Left renal cortex interstitium (tissue), 4 donors: ENCODE results near the gene ZFHX3. TPM values are rescaled to one million over a fixed set of nuclear protein-coding genes. Genes with fewer than 3 reads are reported as not detected.

Source experiments
- DNase-seq, 4 donors: peaks; one replicate each; pipeline ENCODE4 v3.0.0-alpha.2; 2013; ENCODE audit warnings: low read depth in 4 of 4, low spot score in 2 of 4, missing footprints in 1 of 4
- polyA plus RNA-seq, 4 donors: library from polyadenylated mRNA; unstranded; fragments of 120-200 nt; gene quantifications; one replicate each; pipeline ENCODE4 v1.2.1, GENCODE V29; 2013; ENCODE audit not compliant: insufficient read length in 4 of 4

ZFHX3 gene
- polyA plus RNA-seq, 4 donors, result 15.6 to 25.4 (median 20.6) TPM

- no peak for DNase-seq
Observed at GRCh38 chr16:72889616-72890582, 158.0 kb downstream of the ZFHX3 start.

GRCh38 chr16:72887537-72887936 lies 160.4 kb downstream of the ZFHX3 start:
- no peak for DNase-seq

- DNase-seq, result no peak
Observed at GRCh38 chr16:72886346-72886974, 161.5 kb downstream of the ZFHX3 start.

- DNase-seq, result no peak
Observed at GRCh38 chr16:72884573-72884972, 163.4 kb downstream of the ZFHX3 start.

GRCh38 chr16:72884037-72884436 lies 163.9 kb downstream of the ZFHX3 start:
- DNase-seq, result no peak

GRCh38 chr16:72879846-72880245 lies 168.1 kb downstream of the ZFHX3 start:
- no peak for DNase-seq

GRCh38 chr16:72878301-72879269 lies 169.3 kb downstream of the ZFHX3 start:
- DNase-seq, result no peak

GRCh38 chr16:72877374-72878028 lies 170.4 kb downstream of the ZFHX3 start:
- no peak for DNase-seq

- DNase-seq, result no peak
Observed at GRCh38 chr16:72876981-72877373, 171.0 kb downstream of the ZFHX3 start.

GRCh38 chr16:72876221-72876620 lies 171.7 kb downstream of the ZFHX3 start:
- no peak for DNase-seq

GRCh38 chr16:72875291-72876031 lies 172.5 kb downstream of the ZFHX3 start:
- no peak for DNase-seq

GRCh38 chr16:72873853-72874252 lies 174.1 kb downstream of the ZFHX3 start:
- DNase-seq, result no peak

- DNase-seq, result no peak
Observed at GRCh38 chr16:72873044-72873443, 174.9 kb downstream of the ZFHX3 start.

GRCh38 chr16:72865835-72866234 lies 182.1 kb downstream of the ZFHX3 start:
- DNase-seq, result no peak

- DNase-seq, result no peak
Observed at GRCh38 chr16:72865258-72865657, 182.7 kb downstream of the ZFHX3 start.

GRCh38 chr16:72864130-72864833 lies 183.6 kb downstream of the ZFHX3 start:
- no peak for DNase-seq

GRCh38 chr16:72862090-72862489 lies 185.8 kb downstream of the ZFHX3 start:
- no peak for DNase-seq

GRCh38 chr16:72860726-72861562 lies 187.0 kb downstream of the ZFHX3 start:
- DNase-seq, result no peak
